ENCODE results near the gene PLCH1. TPM values are rescaled to one million over a fixed set of nuclear protein-coding genes. Genes with fewer than 3 reads are reported as not detected.

PLCH1 gene
- total and polyA plus RNA-seq, 5 donors: 1.1 to 6.3 (median 3.4) TPM

Other genes with a start within 250 kb of the PLCH1 start
- gene C3orf33, start 61.2 kb upstream of the PLCH1 start, total RNA-seq: 10 to 100 TPM in 1 of 4 donors, 1 to 10 TPM in 3; 6.1 to 11.0 (median 8.2) TPM
- 6.0 TPM for gene C3orf33, start 61.2 kb upstream of the PLCH1 start, polyA plus RNA-seq
- gene SLC33A1, start 109.4 kb upstream of the PLCH1 start, total RNA-seq: 10 to 100 TPM; 21.6 to 34.0 (median 26.8) TPM
- 10.0 TPM for gene SLC33A1, start 109.4 kb upstream of the PLCH1 start, polyA plus RNA-seq
- 10 to 100 TPM; 34.2 to 38.3 (median 36.3) TPM for gene GMPS, start 125.6 kb upstream of the PLCH1 start, total RNA-seq
- gene GMPS, start 125.6 kb upstream of the PLCH1 start, polyA plus RNA-seq: 17.2 TPM

Data from right cardiac atrium (tissue), 5 donors.